Osteocyte (in vitro differentiated cells): ENCODE data around the gene IGSF21. TPM values are rescaled to one million over a fixed set of nuclear protein-coding genes. Genes with fewer than 3 reads are reported as not detected.
A peak's percentile ranks its signal among the peaks of the same experiment; 100 is the strongest.

Experiments used
- DNase-seq: peaks from one replicate; pipeline ENCODE4 v3.0.0; 2021; ENCODE audit warnings: mixed read lengths; ENCODE audit not compliant: unreplicated experiment; ENCODE audit errors: extremely low spot score
- H3K27ac Mint-ChIP-seq: one replicate; pipeline ENCODE4 v1.8.0; 2021; ENCODE audit warnings: mild to moderate bottlenecking, mixed read lengths; ENCODE audit not compliant: unreplicated experiment
- H3K27me3 Mint-ChIP-seq: one replicate; pipeline ENCODE4 v1.8.0; 2021; ENCODE audit warnings: mixed read lengths; ENCODE audit not compliant: unreplicated experiment
- H3K36me3 Mint-ChIP-seq: one replicate; pipeline ENCODE4 v1.8.0; 2021; ENCODE audit warnings: mixed read lengths; ENCODE audit not compliant: unreplicated experiment
- H3K4me1 Mint-ChIP-seq: one replicate; pipeline ENCODE4 v1.8.0; 2021; ENCODE audit warnings: mixed read lengths; ENCODE audit not compliant: unreplicated experiment
- H3K4me3 Mint-ChIP-seq: one replicate; pipeline ENCODE4 v1.8.0; 2021; ENCODE audit warnings: mild to moderate bottlenecking, moderate library complexity, mixed read lengths; ENCODE audit not compliant: unreplicated experiment
- H3K9me3 Mint-ChIP-seq: one replicate; pipeline ENCODE4 v1.8.0; 2021; ENCODE audit warnings: mixed read lengths; ENCODE audit not compliant: unreplicated experiment
- total RNA-seq: library from RNA; stranded (reverse); gene quantifications from 2 replicates; pipeline ENCODE4 v1.2.1, GENCODE V29; 2021
- TF ChIP-seq, protein P1 (sequence below): fragments of 200-600 bp; sonication (generic); IDR thresholded peaks from 2 replicates; pipeline ENCODE4 v1.5.0; 2021; ENCODE audit warnings: antibody characterized with exemption, mild to moderate bottlenecking, moderate library complexity

The IGSF21 gene
- total RNA-seq, 1 donor from 2014 or later, result not detected

DNA sequence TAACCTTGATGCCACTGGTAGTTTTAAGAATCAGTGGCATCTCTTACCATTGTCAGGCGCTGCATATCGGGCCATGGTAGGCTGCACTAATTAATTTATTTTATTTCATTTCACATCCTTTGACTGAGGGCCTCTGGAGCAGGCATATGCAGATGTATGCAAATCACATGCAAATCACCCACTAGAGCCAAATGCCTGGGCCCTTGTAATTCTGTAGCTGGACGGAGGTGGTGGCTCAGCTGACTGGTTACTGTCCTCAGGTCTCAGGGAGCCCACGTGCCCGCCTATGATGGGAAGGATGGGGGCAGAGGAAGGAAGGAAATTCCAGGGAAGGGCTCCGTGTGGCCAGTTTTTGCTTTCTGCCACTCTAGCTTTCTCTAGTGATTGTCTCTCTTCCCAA is 122.7 kb downstream of the IGSF21 start:
- no peak for DNase-seq
- TF ChIP-seq, protein P1, sequence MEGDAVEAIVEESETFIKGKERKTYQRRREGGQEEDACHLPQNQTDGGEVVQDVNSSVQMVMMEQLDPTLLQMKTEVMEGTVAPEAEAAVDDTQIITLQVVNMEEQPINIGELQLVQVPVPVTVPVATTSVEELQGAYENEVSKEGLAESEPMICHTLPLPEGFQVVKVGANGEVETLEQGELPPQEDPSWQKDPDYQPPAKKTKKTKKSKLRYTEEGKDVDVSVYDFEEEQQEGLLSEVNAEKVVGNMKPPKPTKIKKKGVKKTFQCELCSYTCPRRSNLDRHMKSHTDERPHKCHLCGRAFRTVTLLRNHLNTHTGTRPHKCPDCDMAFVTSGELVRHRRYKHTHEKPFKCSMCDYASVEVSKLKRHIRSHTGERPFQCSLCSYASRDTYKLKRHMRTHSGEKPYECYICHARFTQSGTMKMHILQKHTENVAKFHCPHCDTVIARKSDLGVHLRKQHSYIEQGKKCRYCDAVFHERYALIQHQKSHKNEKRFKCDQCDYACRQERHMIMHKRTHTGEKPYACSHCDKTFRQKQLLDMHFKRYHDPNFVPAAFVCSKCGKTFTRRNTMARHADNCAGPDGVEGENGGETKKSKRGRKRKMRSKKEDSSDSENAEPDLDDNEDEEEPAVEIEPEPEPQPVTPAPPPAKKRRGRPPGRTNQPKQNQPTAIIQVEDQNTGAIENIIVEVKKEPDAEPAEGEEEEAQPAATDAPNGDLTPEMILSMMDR, result no peak
- H3K27me3 Mint-ChIP-seq, result no peaks in the 10 kb centered on the region
- no peak overlapping the region for H3K27ac Mint-ChIP-seq
- no peaks in the 10 kb centered on the region for H3K4me1 Mint-ChIP-seq
- H3K9me3 Mint-ChIP-seq, result peaks cover 15% of the 10 kb centered on the region
- no peaks in the 10 kb centered on the region for H3K36me3 Mint-ChIP-seq
- no peak overlapping the region for H3K4me3 Mint-ChIP-seq

DNA sequence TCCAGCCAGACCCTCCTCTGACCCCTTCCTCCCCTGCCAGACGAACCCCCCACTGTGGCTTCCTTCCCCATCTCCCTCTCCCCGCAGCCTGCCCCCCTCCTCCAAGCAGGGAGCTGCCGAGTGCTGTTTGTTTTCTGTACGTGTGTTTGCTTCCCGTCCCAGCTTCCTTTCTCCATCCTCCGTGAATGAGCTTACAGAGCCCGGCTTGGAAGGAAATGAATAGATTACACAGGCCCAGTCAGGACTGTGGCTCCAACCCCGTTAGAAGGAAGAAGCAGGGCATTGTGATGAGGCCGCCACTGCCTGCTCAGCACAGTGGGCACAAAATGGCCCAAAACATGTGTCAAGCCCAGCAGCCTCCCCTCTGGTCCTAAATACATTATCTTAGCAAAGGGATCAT is 123.2 kb downstream of the IGSF21 start:
- Mint-ChIP-seq H3K27me3 (no peaks in the 10 kb centered on the region), H3K9me3 (peaks cover 15% of the 10 kb centered on the region), H3K4me3 (no peak overlapping the region), H3K36me3 (no peaks in the 10 kb centered on the region), H3K4me1 (no peaks in the 10 kb centered on the region), H3K27ac (no peak overlapping the region)
- DNase-seq, result no peak
- TF ChIP-seq, protein P1, result no peak

DNA sequence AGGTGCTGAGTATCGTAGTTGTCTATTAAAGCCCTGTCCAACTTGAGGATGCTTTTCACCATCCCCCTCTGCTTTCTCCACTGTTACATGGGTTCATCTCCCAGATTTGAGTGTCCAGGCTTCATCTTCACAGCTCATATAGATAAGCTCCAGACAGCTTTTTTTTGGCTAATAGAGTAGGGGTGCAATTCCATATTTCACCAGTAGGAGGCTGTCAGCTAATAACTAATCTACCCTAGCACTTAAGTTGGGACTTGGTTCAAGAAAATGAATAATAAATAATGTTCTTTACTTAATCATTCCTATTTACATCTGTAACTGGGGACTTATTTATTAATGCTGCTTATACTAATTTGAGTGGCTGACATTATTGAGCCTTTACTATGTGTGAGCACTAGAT is 124.5 kb downstream of the IGSF21 start:
- no peak for DNase-seq
- H3K4me1 Mint-ChIP-seq, result no peaks in the 10 kb centered on the region
- peaks cover 15% of the 10 kb centered on the region for H3K9me3 Mint-ChIP-seq
- H3K4me3 Mint-ChIP-seq, result no peak overlapping the region
- TF ChIP-seq, protein P1, result no peak
- H3K27me3 Mint-ChIP-seq, result no peaks in the 10 kb centered on the region
- H3K36me3 Mint-ChIP-seq, result no peaks in the 10 kb centered on the region
- H3K27ac Mint-ChIP-seq, result no peak overlapping the region

DNA sequence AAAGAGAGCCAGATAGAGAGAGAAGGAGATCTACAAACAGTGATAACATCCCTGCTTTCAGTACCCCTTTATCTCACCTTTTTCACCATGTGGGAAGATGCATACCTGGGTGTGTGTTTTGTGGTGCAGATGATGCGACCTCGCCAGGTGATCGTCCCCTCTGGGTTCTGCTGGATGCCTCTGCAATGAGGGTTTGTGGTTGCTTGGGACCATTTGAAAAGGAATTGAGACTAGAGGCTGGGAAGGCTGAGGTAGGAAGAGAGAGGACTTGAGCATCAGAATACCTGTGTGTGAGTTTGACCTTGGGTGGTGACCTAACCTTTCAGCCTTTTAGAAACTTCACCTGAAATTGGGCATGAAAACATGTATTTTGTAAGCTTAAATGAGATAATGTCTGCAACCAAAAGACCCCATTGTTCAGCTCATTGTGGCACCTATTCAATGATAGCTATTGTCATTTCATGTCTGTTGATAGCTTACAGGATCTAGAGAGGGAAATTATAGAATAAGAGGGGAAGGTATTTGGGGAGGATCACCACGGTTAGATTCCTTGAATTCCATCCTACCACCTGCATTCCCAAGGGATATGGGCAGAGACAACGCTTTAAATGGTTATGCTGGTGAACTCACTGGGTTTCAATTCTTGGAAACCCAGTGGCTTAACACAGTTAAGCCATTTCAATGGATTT is 125.7 kb downstream of the IGSF21 start:
- Mint-ChIP-seq H3K36me3 (no peaks in the 10 kb centered on the region), H3K27me3 (no peaks in the 10 kb centered on the region), H3K9me3 (peaks cover 15% of the 10 kb centered on the region), H3K4me1 (no peaks in the 10 kb centered on the region), H3K27ac (no peak overlapping the region), H3K4me3 (no peak overlapping the region)
- TF ChIP-seq, protein P1, result no peak
- no peak for DNase-seq

DNA sequence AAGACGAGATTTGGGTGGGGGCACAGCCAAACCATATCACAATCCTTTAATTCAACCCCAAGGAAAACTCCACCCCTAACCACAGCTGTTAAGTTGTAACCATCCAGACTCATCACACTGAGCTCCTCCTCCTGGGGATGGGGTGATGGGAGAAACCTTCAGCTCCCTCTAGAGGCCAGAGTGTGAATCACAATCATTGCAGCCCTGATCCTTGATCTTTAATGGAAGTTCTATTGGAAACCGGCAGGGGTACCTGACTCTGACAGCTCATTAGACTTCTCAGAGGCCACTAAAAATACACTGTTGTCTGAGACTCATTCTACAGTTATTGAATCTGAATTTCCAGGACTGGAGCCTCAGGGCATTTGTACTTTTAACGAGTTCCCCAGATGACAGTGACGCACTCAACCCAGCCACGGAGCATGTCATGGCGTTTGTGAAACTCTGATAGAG is 127.2 kb downstream of the IGSF21 start:
- no peaks in the 10 kb centered on the region for H3K4me1 Mint-ChIP-seq
- no peak overlapping the region for H3K27ac Mint-ChIP-seq
- H3K36me3 Mint-ChIP-seq, result no peaks in the 10 kb centered on the region
- DNase-seq, result no peak
- peaks cover 11% of the 10 kb centered on the region for H3K9me3 Mint-ChIP-seq
- H3K27me3 Mint-ChIP-seq, result no peaks in the 10 kb centered on the region
- H3K4me3 Mint-ChIP-seq, result no peak overlapping the region
- TF ChIP-seq, protein P1, result peak; percentile 39
